ENCODE data around the gene ALPI.
A peak's percentile ranks its signal among the peaks of the same experiment; 100 is the strongest.
"Not testable (repeated sequence)": the region's sequence is repeated elsewhere in the genome, so short reads cannot be mapped to it uniquely, and the experiment has no call there.

ALPI gene

GRCh38 chr2:232441147-232441651 lies 14.8 kb upstream of the ALPI start:
- no peak overlapping the region for H3K9ac ChIP-seq (ENCODE audit: low read depth, low read length)
- no peaks in the 10 kb centered on the region for H3K36me3 ChIP-seq (ENCODE audit: insufficient read depth, low read length)
- no peak overlapping the region for H3K27ac ChIP-seq (ENCODE audit: low read length)
- no peak overlapping the region for H3K4me2 ChIP-seq (ENCODE audit: insufficient read depth, low read length)
- no peaks in the 10 kb centered on the region for H4K20me1 ChIP-seq (ENCODE audit: insufficient read depth, low read length)
- no peak for ATAC-seq (ENCODE audit: insufficient read depth, low read depth)
- H3K9me3 ChIP-seq (ENCODE audit: insufficient read depth, low read length, severe bottlenecking) = no peaks in the 10 kb centered on the region
- H3K4me1 ChIP-seq (ENCODE audit: insufficient read depth, low read length) = peaks cover 7% of the 10 kb centered on the region
- DNase-seq = no peak
- no peaks in the 10 kb centered on the region for H3K27me3 ChIP-seq (ENCODE audit: insufficient read depth, low read length, poor library complexity)
- no peak overlapping the region for H3K4me3 ChIP-seq (ENCODE audit: low read depth in 1 of 2, low read length in 2 of 2)
- TF ChIP-seq CTCF (IDR thresholded peaks at IDR 0.05; ENCODE audit: borderline replicate concordance, extremely low read depth, low read length, poor library complexity, severe bottlenecking) (no peak), EZH2 (IDR thresholded peaks at IDR 0.05; ENCODE audit: borderline replicate concordance, low read depth, low read length, severe bottlenecking) (no peak)
- H2AFZ ChIP-seq (ENCODE audit: low read depth, low read length) = no peak overlapping the region
- no peaks in the 10 kb centered on the region for H3K79me2 ChIP-seq (ENCODE audit: insufficient read depth, low read length)

GRCh38 chr2:232441922-232442321 lies 14.0 kb upstream of the ALPI start:
- not testable (repeated sequence) for H3K4me1 ChIP-seq (ENCODE audit: insufficient read depth, low read length); H4K20me1 ChIP-seq (ENCODE audit: insufficient read depth, low read length); H3K27me3 ChIP-seq (ENCODE audit: insufficient read depth, low read length, poor library complexity); H3K4me3 ChIP-seq (ENCODE audit: low read depth in 1 of 2, low read length in 2 of 2); H3K4me2 ChIP-seq (ENCODE audit: insufficient read depth, low read length); H2AFZ ChIP-seq (ENCODE audit: low read depth, low read length); H3K79me2 ChIP-seq (ENCODE audit: insufficient read depth, low read length); H3K27ac ChIP-seq (ENCODE audit: low read length); H3K9me3 ChIP-seq (ENCODE audit: insufficient read depth, low read length, severe bottlenecking); ATAC-seq (ENCODE audit: insufficient read depth, low read depth); DNase-seq; H3K36me3 ChIP-seq (ENCODE audit: insufficient read depth, low read length); H3K9ac ChIP-seq (ENCODE audit: low read depth, low read length)

- not testable (repeated sequence) for H3K4me1 ChIP-seq (ENCODE audit: insufficient read depth, low read length)
Measured at GRCh38 chr2:232442431-232442830, 13.5 kb upstream of the ALPI start.

GRCh38 chr2:232443047-232443446 lies 12.9 kb upstream of the ALPI start:
- not testable (repeated sequence) for H3K9ac ChIP-seq (ENCODE audit: low read depth, low read length); H3K4me3 ChIP-seq (ENCODE audit: low read depth in 1 of 2, low read length in 2 of 2); H3K27ac ChIP-seq (ENCODE audit: low read length); ATAC-seq (ENCODE audit: insufficient read depth, low read depth); H3K27me3 ChIP-seq (ENCODE audit: insufficient read depth, low read length, poor library complexity); H3K36me3 ChIP-seq (ENCODE audit: insufficient read depth, low read length); H2AFZ ChIP-seq (ENCODE audit: low read depth, low read length); H3K9me3 ChIP-seq (ENCODE audit: insufficient read depth, low read length, severe bottlenecking); H3K79me2 ChIP-seq (ENCODE audit: insufficient read depth, low read length); H3K4me2 ChIP-seq (ENCODE audit: insufficient read depth, low read length); H4K20me1 ChIP-seq (ENCODE audit: insufficient read depth, low read length); DNase-seq; H3K4me1 ChIP-seq (ENCODE audit: insufficient read depth, low read length)

More at GRCh38 chr2:232442431-232442830, 13.5 kb upstream of the ALPI start:
- H3K4me2 ChIP-seq (ENCODE audit: insufficient read depth, low read length); H2AFZ ChIP-seq (ENCODE audit: low read depth, low read length); H3K4me3 ChIP-seq (ENCODE audit: low read depth in 1 of 2, low read length in 2 of 2); DNase-seq; H3K79me2 ChIP-seq (ENCODE audit: insufficient read depth, low read length); ATAC-seq (ENCODE audit: insufficient read depth, low read depth); H4K20me1 ChIP-seq (ENCODE audit: insufficient read depth, low read length); H3K27me3 ChIP-seq (ENCODE audit: insufficient read depth, low read length, poor library complexity); H3K36me3 ChIP-seq (ENCODE audit: insufficient read depth, low read length); H3K9me3 ChIP-seq (ENCODE audit: insufficient read depth, low read length, severe bottlenecking); H3K27ac ChIP-seq (ENCODE audit: low read length); H3K9ac ChIP-seq (ENCODE audit: low read depth, low read length): not testable (repeated sequence)

GRCh38 chr2:232443669-232444408 lies 12.1 kb upstream of the ALPI start:
- not testable (repeated sequence) for H3K79me2 ChIP-seq (ENCODE audit: insufficient read depth, low read length); ATAC-seq (ENCODE audit: insufficient read depth, low read depth); H3K27me3 ChIP-seq (ENCODE audit: insufficient read depth, low read length, poor library complexity); H3K4me2 ChIP-seq (ENCODE audit: insufficient read depth, low read length); H3K4me3 ChIP-seq (ENCODE audit: low read depth in 1 of 2, low read length in 2 of 2); H3K4me1 ChIP-seq (ENCODE audit: insufficient read depth, low read length); H3K9ac ChIP-seq (ENCODE audit: low read depth, low read length); H3K27ac ChIP-seq (ENCODE audit: low read length); H3K9me3 ChIP-seq (ENCODE audit: insufficient read depth, low read length, severe bottlenecking); H3K36me3 ChIP-seq (ENCODE audit: insufficient read depth, low read length); DNase-seq; H4K20me1 ChIP-seq (ENCODE audit: insufficient read depth, low read length)
- H2AFZ ChIP-seq (ENCODE audit: low read depth, low read length) = peak overlapping the region; percentile 51; the same call in 1 of the 2 replicates

All from DND-41 (cell line).